GM18517 (cell line): ENCODE data around the gene CA5B.
A peak's percentile ranks its signal among the peaks of the same experiment; 100 is the strongest.
"Not testable (repeated sequence)": the region's sequence is repeated elsewhere in the genome, so short reads cannot be mapped to it uniquely, and the experiment has no call there.

Experiments used
- ATAC-seq: cut with Tn5 transposase; IDR thresholded peaks from one replicate; pipeline ENCODE4 v1.9.1; 2021; ENCODE audit warnings: mild to moderate bottlenecking, moderate library complexity; ENCODE audit not compliant: unreplicated experiment

The CA5B gene

GRCh38 chrX:15812192-15812938 is 74.3 kb downstream of the CA5B start:
- ATAC-seq, result no peak

GRCh38 chrX:15813416-15813815 is 75.3 kb downstream of the CA5B start:
- ATAC-seq, result no peak

GRCh38 chrX:15814771-15815365 is 76.8 kb downstream of the CA5B start:
- no peak for ATAC-seq

- peak; percentile 65 for ATAC-seq
Observed at GRCh38 chrX:15815779-15816437, 77.8 kb downstream of the CA5B start.

GRCh38 chrX:15816438-15816809 is 78.4 kb downstream of the CA5B start:
- ATAC-seq, result no peak

GRCh38 chrX:15816886-15817285 is 78.8 kb downstream of the CA5B start:
- no peak for ATAC-seq

- no peak for ATAC-seq
Observed at GRCh38 chrX:15820106-15821073, 82.3 kb downstream of the CA5B start.

- ATAC-seq, result no peak
Observed at GRCh38 chrX:15822922-15823321, 84.9 kb downstream of the CA5B start.

GRCh38 chrX:15825936-15826335 is 87.9 kb downstream of the CA5B start:
- no peak for ATAC-seq

GRCh38 chrX:15829217-15829616 is 91.1 kb downstream of the CA5B start:
- ATAC-seq, result no peak

GRCh38 chrX:15831347-15831746 is 93.3 kb downstream of the CA5B start:
- ATAC-seq, result not testable (repeated sequence)

- no peak for ATAC-seq
Observed at GRCh38 chrX:15834053-15834452, 96.0 kb downstream of the CA5B start.

- ATAC-seq, result no peak
Observed at GRCh38 chrX:15834827-15835595, 96.9 kb downstream of the CA5B start.
